GM18861 (cell line): ENCODE measurements around the gene PPP3CA.

ENCODE experiments used
- ATAC-seq: cut with Tn5 transposase; IDR thresholded peaks from one replicate; pipeline ENCODE4 v1.9.1; 2021; ENCODE audit not compliant: unreplicated experiment

The PPP3CA gene

DNA sequence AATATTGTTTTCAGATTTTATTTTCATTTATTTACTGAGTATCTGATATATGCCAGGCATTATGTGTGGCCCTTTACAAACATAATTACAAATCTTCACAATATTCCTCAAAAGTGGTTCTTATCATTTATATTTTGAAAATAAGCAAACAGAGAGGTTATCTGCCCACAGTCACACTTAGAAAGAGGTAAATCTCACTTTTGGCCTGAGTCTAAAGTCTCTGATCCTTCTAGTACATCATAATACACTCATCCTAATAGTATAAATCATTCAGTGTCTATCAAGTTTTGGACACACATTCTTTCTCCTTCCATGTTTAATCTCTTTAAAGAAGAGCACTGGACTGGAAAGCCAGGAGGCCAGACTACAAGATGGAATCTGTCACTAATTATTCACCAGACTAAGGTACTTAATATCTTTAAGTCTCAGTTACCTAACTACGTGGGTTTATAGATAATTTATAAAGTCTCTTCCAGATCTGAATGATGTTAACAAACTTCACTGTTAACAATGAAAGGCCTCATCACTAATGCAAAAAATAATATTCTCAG, 281.3 kb downstream of the PPP3CA start:
- ATAC-seq: no peak

GRCh38 chr4:101065346-101065745, 282.0 kb downstream of the PPP3CA start:
- no peak for ATAC-seq

- no peak for ATAC-seq
These were observed 282.7 kb downstream of the PPP3CA start for GRCh38 chr4:101064541-101065180.

- no peak for ATAC-seq
These were observed 291.9 kb downstream of the PPP3CA start for GRCh38 chr4:101055392-101055791.

- no peak for ATAC-seq
These were observed 296.5 kb downstream of the PPP3CA start for GRCh38 chr4:101050837-101051205.

DNA sequence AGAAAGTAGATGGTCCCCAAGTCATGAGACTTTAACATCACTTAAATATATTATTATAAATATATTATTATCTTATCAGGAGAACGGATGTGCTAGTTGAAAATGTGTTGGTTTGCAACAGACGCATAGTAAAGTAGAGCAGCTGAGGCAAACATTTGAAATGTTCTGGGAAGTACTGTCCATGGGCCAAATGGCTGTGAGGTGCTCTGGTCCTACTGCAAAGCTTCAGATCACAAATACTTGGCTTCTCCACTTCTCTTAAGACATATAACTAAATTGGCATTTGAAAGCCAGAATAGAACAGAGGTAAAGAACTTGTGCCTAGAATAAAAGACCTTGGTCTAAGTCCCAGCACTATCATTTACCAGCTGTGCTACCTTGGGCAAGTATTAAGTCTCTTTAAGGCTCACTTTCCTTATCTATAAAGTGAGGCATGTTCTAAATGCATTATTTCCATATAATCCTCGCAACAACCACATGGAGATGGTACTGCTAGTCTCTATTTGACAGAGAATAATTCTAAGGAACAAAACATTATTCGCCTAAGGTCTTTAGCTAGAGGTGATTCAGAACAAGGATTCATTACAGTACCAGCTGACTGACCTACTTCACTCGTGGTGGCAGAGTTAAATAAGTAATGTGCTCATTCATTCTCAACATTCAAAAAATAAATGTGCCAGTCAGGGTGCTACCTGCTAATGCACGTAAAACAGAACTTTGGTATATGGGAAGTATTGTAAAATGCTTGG, 297.1 kb downstream of the PPP3CA start:
- ATAC-seq: no peak

- ATAC-seq: no peak
These were observed 297.8 kb downstream of the PPP3CA start for GRCh38 chr4:101049549-101050001.

- no peak for ATAC-seq
These were observed 302.6 kb downstream of the PPP3CA start for GRCh38 chr4:101044766-101045165.

DNA sequence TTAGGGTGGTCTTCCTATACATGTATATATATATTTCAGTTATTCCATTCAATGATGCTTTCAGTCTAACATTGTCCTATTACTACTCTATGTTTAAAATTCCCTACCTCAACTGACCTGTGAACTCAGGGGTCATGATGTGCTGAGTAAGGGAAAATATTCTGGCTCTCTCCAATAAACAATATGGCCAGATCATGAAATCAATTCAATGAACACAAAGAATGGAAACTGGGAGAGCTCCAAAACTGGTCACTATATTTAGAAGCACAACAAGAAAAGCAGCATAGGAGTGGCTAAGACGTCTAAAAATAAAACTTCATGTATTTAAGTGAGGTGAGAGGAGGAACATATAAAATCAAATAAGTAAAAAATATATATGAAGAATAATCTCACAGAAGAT, 304.5 kb downstream of the PPP3CA start:
- ATAC-seq: no peak

DNA sequence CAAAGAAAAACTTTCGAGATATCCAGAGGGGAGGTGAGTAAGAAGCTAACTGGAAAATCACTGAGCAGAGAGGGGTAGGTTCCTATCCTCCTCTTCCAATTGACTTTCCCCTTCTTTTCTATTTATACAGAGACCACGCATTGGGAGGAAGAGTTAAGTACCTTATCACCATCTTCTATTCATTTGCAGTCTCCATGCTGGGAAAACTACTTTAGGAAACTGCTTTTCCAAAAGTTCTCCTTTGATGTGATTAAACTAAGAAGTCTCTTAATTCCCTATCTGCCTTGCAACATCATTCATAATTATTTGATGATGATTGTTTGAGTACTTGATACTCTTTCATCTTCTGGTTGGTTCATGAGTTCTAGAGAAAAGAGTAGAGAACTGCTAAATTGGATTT, 306.6 kb downstream of the PPP3CA start:
- no peak for ATAC-seq

DNA sequence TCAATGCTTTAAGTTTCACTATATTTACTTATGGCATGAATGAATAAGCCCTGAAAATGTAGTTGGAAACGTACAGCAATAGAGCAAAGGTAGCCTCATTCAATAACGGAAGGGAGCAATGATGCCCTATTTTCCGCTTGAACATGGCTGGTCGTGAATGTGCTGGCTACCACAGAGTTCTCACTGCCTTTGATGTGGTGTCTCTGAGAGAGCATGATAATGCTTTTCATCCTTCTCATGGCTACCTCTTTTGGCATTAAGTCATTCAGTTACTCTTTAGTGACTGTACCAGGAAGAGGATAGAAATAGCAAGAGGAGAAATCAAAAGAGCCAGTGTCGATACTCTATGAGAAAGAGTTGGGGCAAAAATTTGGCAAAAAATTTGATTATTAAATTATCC, 308.0 kb downstream of the PPP3CA start:
- no peak for ATAC-seq

DNA sequence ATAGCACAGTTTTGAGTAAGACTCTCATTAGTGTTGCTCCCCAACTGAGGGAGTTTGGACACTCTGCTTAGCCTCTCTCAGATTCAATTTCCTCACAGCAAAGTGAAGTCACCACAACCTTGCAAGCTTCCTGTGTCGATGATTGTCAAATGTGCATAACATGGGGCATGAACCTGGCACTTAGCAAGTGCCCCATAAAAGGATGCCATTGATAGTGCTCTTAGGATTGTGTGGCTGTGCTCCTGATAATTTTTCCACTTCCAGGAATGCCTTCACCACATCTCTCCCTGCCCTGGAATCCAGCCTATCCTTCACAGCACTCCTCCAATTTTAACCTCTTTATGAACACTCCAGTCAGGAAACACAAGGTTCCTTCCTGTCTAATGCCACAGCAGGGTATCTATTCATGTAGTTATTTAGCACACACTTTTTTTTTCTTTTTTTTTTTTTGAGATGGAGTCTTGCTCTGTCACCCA, 309.4 kb downstream of the PPP3CA start:
- peak; percentile 57 for ATAC-seq

DNA sequence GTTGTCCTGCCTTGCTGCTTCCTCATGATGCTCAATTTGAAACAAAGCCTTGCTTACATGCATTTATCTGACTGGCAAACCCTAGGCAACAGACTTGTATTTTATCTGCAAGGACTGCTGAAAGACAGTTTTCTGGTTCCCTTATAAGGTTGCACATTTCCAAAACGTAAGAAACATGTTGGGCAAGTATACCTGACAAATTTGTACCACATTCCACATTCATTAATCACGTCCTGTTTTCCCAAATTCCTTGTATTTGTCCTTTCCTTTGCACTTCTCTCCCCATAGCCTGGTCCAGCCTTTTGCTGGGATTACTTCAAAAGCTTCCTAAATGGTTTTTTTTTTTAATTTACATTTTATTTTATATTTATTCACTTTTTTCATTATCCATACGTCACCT, 310.1 kb downstream of the PPP3CA start:
- no peak for ATAC-seq

- no peak for ATAC-seq
These were observed 311.8 kb downstream of the PPP3CA start for GRCh38 chr4:101035487-101035886.

DNA sequence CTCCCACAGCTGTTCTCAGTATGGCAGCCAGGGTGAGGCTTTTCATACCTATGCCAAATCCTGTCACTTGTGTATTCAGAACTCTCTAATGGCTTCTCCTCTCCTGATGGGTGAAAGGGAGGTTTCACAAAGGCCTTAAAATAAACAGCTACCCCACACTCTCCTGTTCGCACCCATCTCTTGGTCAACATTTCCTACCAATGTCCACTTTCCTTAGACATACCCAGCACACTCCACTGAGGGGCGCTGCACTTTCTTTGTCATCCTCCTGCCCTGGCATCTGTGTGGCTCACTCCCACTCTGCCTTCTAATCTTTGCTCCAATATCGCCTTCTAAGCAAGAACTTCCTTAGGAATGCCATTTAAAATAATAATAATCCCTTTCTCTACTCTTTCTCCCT, 313.3 kb downstream of the PPP3CA start:
- no peak for ATAC-seq

GRCh38 chr4:101032541-101032940, 314.8 kb downstream of the PPP3CA start:
- no peak for ATAC-seq

- ATAC-seq: no peak
These were observed 315.4 kb downstream of the PPP3CA start for GRCh38 chr4:101031971-101032370.

GRCh38 chr4:101028886-101029285, 318.4 kb downstream of the PPP3CA start:
- no peak for ATAC-seq

- ATAC-seq: no peak
These were observed 319.6 kb downstream of the PPP3CA start for GRCh38 chr4:101027721-101028120.

DNA sequence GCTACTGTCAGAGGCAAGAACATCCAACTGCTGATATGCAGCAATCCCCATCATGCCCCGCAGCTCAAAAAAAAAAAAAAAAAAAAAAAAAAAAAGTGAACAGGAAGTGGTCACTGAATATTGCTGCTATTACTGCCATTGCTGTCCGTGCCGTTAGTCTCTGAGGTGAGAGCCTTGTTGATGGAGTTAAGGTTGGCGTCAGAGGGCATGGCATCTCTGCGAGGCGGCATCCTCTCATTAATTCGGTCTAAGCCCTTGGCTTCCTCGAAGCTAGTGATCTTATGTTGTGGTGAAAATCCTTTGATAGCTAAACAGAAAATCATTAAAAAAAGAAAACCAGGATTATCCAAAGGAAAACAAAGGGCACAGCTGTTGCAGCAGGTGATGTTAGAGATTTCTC, 321.6 kb downstream of the PPP3CA start:
- no peak for ATAC-seq

GRCh38 chr4:101022151-101023024, 324.9 kb downstream of the PPP3CA start:
- ATAC-seq: no peak
